ENCODE measurements around the gene AOPEP.

AOPEP gene, protein sequence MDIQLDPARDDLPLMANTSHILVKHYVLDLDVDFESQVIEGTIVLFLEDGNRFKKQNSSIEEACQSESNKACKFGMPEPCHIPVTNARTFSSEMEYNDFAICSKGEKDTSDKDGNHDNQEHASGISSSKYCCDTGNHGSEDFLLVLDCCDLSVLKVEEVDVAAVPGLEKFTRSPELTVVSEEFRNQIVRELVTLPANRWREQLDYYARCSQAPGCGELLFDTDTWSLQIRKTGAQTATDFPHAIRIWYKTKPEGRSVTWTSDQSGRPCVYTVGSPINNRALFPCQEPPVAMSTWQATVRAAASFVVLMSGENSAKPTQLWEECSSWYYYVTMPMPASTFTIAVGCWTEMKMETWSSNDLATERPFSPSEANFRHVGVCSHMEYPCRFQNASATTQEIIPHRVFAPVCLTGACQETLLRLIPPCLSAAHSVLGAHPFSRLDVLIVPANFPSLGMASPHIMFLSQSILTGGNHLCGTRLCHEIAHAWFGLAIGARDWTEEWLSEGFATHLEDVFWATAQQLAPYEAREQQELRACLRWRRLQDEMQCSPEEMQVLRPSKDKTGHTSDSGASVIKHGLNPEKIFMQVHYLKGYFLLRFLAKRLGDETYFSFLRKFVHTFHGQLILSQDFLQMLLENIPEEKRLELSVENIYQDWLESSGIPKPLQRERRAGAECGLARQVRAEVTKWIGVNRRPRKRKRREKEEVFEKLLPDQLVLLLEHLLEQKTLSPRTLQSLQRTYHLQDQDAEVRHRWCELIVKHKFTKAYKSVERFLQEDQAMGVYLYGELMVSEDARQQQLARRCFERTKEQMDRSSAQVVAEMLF

DNA sequence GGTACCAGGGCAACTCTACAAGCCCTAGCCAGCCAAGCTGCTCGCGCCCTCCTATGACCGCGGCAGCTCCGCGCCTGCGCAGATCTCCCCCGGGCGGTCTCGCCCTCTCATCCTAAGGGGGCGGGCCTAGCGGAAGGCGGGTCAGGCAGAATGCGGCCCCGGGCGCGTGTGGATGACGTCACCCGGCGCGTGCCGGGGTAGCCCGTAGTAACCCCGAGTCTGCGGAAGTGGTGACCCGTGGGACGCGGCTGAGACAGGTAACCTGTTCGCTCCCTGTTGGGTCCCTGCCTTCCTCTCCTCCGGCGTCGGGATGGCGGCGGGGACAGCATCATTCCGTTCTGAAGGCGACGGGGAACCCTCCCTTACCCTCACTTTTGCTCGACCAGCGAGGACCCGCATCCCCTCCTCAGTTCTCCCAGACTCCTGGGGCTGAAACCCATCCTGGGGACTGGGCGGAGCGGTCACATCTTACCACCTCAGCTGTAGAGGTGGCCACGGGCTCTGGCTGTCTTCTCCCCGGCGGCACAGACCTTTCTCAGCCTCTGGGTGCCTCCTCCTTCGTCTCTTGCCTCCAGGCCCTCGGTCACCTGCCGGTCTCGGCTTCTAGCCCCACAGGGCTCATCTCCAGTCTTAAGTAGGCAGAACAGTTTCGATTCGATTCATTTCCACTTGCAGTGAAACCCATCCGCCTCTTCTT, at the start of gene AOPEP:
Gene AOPEP (plus strand): TSS at position 205 of the 697 bp plus-strand sequence. CDS start 33,085 bp downstream, outside the sequence.
- peak; percentile 100 for DNase-seq (ENCODE audit: low spot score)

DNA sequence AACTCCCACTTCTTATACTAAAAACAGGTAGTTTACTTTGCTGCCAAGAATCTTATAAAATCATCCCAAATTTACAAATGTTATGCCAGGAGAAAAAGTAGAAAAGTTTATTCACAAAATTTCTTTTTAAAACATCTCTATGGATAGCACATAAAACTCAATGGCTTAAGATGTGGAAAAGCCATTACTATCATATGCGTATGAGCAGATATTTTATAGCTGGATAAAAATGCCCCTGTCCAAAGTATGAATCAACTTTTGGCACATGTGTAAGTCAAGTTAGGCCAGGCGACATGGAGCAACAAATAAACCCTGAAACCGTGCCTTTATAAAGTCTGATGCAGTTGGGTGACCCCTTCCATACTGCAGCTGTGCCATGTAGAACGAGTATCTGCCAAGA, 48.6 kb upstream of the AOPEP start:
- DNase-seq (ENCODE audit: low spot score) = no peak

DNA sequence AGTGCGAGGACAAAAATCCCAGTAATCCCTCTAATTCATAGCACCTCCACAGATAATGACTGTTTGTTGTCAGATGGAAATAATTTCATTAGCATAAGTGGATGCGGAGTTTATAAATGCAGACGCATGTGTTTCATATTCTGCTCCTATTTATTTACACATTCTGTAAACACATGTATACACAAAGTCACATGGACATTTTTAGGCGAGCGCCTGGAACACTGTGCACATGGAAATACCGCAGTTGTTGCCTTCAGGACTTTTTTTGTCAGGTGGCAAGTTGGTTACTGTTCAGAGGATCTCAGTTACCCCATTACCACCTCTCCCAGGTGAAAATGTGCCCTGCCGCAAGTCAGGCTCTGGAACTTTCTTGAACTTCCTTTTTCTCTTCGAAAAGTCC, 46.9 kb upstream of the AOPEP start:
- DNase-seq (ENCODE audit: low spot score) = no peak

DNA sequence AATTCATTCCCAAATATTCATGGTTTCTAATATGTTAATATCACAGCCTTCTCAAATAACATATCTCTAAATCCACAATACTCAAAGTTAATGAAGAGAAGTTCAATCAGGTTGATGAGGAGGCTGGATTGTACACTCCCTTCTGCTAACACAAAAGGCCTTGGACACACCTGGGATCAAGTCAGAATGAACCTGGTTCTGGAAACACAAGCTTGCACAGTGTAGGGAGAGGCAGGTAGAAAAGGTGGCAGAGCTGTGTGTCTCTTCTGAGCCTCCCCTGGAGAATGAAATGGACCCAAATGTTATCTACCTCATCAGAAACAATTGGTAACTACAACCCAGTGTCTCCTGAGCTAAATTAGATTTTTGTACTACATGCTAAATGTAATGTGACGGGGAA, 46.5 kb upstream of the AOPEP start:
- no peak for DNase-seq (ENCODE audit: low spot score)

DNA sequence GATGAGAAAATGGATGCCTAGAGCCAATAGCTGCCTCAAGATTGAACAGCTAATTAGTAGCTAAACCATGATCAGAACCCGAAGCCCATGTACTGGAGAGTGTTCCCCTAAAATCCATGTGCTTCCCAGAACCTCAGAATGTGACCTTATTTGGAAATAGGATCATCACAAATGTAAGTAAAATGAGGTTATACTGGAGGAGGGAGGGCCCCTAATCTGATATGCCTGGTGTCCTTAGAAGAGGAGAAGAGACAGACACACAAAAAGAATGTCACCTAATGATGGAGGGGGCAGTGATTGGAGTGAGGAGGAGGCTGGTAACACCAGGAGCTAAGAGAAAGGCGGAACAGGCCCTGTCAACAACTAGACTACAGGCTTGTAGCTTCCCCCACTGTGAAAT, 45.9 kb upstream of the AOPEP start:
- no peak for DNase-seq (ENCODE audit: low spot score)

DNA sequence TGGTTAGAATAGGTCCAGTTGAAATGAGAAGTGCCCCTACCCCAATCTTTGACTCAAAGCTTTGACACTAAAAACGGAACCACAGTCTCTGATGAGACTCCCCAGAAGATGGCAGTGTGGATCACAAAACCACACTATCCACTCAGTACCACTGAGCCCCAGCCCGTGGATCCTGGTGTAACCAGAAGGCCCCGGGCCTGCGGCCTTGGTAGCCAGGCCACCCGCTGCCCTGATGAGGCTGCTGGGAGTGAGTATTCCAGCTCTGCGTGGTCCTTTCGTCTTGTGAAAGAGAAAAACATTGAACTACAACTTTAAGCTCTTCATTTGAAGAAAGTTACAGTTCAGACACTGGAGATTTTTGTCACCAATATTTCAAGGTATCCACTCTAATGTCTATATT, 45.0 kb upstream of the AOPEP start:
- peak; percentile 90 for DNase-seq (ENCODE audit: low spot score)

DNA sequence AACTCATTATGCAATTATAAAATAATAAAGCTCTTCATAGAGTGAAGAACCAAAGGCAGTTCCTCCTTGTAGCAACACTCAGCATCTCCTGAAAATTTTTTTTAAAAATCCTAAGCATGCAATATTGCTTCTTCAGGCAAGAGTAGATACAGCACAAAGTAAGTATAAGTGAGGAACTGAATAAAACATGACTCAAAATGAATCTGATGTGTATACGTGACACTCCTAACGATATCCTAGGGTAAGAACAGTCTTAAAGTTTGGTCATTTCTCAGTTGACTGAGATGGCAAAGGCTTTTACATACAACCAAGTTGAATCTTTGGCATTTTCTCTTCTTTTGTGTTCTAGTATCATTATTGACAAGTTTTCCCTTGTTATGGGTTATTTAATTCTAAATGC, 41.1 kb upstream of the AOPEP start:
- no peak for DNase-seq (ENCODE audit: low spot score)

DNA sequence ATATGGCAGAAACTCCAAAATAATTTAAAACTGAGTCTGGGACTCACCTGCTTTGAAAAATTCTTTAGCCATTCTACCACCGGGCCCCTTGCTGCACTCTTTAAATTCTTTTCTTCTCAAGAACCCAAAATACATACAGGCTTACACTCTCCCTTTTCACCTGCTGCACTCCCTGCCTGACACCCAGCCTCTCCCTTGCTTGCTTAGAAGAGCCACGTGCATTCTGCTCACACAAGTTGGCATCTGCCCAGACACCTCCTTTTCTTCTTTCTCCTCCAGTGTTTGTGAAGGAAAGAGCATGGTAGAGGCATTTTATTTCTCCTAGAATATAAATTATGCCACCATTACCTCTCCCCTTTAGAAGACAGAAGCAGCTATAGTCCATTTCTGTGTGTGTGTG, 39.0 kb upstream of the AOPEP start:
- DNase-seq (ENCODE audit: low spot score) = no peak

DNA sequence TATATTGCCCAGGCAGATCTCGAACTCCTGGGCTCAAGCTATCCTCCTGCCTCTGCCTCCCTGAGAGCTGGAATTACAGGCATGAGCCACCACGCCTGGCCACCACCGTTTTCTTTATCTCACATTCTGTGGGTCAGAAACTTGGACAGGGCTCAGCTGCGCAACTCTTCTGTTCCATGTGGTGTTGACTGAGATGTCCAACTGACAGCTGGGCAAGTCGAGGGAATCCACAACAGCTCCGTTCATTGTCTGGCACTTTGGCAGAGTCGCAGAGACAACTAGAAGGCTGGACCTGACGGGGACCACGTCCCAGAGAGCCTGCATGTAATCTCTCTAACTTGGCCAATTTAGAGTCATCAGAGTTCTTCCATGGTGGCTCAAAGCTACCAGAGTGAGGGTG, 36.2 kb upstream of the AOPEP start:
- no peak for DNase-seq (ENCODE audit: low spot score)

DNA sequence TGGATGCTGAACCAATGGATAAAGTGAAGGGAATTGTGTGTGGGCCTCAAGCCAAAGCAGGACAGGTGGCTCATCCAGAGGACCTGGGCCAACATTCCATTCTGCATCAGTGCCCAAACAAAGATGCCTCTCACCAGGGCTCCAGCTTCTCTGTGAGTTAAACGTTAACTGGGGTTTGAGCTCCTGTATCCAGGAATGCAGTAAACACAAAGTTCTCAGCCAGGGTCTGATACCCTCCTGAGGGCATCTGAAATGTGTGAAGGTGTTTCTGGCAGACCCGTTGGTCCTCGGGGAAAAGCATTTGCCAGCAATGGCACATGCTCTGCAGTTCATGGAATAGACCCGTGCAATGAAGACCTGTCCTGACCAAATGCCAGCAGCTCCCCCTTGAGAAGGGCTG, 33.9 kb upstream of the AOPEP start:
- no peak for DNase-seq (ENCODE audit: low spot score)

DNA sequence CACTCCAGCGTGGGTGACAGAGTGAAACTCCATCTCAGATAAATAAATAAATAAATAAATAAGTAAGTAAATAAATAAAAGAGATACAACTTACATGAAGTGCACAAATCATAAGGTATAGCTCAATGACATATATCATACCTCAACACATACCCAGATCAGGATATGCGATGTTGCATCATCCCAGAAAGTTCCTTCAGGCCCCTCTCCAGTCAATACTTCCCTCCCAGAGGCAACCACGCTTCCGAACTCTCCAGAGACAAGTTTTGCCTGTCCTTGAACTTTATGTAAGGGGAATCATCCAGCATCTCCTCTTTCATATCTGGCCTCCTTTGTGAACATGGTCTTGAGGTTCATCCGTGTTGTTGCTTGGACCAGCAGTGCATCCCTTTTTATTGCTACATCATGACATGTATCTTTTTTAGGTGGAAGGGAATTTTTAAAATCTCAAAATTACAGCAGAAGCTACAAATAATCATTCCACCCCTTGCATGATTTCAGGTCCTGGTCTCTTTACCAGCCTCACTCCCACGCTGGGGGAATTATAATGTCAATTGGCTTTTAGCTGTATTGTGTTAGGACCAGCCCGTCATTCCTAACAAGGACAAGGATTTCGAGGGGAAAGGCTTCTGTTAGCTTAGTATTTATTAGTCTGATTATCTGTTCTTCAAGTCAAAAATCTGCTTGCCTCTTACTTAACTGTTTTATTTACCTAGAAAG, 32.9 kb upstream of the AOPEP start:
- DNase-seq (ENCODE audit: low spot score) = no peak

DNA sequence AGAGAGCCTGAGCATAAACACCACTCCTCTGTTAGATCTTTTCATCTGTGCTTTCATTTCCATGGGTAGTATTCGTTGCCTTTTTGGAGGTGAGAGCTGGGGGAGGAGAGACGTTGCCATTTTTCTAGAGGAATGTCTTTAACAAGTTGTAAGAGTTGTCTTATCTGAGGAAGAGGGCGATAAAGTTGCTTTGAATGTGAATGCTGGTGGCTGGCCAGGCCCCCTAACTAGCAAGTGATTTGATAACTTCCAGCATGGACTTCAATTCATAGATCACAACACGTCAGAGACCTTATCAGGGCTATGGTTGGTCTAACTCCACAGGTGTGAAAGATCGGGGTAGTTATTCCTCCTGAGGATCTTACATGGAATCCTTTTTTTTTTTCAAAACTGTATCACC, 30.0 kb upstream of the AOPEP start:
- DNase-seq (ENCODE audit: low spot score) = no peak

DNA sequence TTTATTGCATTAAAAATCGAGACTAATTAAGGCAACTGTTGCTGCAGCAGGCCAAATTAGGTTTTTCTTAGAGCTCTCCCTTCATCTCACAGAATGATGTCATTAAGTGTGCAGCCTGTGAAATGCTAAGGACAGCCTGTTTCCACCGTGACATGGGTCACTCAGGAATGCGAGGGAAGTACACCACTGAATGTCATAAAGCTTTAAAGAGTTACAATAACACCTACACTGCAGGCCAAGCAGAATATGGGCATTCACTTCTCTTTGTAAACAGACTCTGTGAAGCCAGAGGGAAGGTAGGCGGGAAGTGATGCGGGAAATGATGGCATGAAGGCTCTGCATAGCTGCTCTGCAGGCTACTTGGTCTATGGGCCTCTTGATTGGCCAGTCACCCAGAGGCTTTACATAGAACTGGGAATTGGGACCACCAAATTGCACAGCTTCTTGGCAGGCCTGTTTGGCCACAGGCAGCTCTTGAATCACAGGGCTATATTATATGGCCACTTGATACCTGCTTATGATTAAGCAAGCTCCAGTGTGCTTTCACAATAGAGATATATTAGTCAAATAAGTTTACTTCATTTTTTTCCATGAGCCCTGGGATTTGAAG, 28.4 kb upstream of the AOPEP start:
- DNase-seq (ENCODE audit: low spot score) = peak; percentile 14

DNA sequence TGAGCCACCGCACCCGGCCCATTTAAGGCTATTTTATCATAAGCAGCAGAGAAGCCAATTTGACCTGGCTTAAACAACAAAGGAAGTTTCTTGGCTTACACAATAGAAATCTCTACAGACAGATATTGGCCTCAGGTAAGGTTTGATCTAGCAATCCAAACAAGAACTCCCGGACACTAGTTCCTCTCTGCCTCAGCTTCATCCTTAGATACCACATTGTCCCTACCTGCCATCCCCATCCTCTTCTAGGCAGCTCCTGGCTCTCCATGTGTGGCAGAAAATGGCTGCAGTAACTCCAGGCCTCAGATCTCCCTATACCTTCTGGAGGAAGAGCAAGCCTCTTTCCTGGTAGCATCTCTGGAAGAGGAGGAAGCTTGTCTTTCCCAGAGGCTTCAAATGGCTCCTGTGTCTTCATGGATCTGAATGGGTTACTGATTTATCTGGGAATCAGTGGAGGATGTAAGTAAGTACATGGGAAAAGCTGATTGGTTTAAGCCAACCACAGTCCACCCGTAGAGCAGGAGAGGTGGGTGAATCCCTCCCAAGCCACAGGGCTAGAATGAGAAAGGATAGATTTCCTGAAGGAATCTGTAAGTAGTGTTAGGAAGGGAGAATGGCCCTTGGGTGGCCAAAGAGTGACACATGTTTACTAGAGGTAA, 26.7 kb upstream of the AOPEP start:
- DNase-seq (ENCODE audit: low spot score) = no peak

DNA sequence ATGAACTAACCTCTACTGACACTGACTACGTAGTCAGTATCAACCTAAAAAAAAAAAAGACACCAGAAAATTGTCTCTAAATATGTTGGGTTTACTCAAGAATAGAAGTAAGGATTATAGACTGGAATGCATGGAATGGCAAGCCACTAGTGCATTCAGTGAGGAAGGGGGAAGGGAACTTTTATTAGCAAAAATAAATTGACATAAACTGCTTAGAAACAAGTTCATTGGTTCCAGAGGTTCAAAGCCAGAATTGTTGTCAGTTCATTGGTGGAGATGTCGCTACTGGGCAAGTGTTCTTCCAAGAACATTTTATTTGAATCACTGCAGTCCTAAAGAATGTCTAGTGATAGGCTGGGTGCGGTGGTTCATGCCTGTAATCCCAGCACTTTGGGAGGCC, 26.1 kb upstream of the AOPEP start:
- DNase-seq (ENCODE audit: low spot score) = no peak

DNA sequence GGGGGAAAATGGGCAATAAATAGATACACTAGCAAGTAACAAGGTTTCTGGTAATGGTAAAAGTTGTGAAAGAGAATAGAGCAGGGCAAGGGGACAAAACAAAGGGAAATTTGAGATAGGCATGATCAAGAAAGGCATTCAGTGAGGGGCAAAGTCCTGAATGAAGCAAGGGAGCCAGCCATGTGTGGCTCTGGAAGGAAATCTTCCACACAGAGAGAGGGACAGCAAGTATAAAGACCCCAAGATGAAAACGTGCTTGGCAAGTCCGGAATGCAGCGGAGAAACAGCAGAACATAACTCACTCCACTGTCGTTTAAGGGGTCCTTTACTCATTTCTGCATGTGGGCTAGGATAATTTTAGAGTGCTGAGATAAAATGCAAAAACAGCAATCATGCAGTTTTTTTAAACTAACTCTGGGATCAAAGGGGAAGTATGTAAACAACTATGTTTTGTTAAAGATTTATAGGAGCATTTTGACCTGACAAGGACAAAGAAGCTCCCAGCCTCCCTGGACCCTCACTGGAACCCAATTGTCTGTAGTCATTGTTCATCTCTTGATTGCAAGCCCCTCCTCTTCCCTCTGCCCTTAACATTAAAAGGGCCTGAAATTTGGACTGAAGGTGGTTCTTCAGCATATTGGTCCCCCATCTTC, 22.9 kb upstream of the AOPEP start:
- DNase-seq (ENCODE audit: low spot score) = no peak

DNA sequence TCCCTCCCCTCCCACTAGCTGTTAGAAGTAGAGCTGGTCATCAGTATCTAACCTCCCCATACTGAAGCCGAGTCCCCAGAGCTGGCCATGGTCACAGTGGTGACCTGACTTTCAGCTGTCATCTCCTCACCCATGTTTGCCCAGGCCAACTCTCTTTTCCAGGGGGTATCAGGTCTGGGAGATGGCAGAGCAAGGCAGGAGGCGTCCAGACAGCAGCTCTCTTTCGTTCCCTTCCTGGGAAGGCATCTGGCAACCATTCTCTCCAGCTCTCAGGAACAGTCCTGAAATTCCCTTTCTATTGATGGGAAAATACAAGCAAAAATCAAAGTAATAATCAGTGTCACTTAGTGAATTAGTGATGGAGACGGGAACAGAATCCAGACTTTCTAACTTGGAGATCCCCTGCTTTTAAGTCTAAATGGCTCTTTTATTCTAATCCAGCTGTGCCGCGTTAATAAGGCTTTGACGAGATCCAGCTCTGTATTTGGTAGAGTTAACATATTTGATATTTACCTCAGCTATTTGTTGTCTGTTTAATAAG, 21.3 kb upstream of the AOPEP start:
- DNase-seq (ENCODE audit: low spot score) = no peak

DNA sequence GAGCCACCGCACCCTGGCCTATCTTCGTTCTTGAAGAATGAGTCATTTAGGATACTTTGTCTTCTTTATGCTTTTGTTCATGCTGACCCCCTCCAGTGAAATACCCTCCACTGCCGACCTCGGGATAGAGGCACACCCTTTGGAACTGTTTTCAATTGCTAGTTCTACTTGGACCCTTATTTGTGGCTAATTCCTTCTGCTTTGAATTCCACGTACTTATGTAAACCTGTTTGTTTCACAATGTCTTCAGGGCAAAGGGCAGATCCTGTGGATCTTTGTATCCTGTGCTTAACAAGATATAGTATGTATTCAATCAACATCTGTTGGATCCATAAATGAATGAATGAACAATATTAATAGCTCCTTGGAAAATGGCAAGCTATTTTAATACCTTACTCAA, 19.6 kb upstream of the AOPEP start:
- no peak for DNase-seq (ENCODE audit: low spot score)

DNA sequence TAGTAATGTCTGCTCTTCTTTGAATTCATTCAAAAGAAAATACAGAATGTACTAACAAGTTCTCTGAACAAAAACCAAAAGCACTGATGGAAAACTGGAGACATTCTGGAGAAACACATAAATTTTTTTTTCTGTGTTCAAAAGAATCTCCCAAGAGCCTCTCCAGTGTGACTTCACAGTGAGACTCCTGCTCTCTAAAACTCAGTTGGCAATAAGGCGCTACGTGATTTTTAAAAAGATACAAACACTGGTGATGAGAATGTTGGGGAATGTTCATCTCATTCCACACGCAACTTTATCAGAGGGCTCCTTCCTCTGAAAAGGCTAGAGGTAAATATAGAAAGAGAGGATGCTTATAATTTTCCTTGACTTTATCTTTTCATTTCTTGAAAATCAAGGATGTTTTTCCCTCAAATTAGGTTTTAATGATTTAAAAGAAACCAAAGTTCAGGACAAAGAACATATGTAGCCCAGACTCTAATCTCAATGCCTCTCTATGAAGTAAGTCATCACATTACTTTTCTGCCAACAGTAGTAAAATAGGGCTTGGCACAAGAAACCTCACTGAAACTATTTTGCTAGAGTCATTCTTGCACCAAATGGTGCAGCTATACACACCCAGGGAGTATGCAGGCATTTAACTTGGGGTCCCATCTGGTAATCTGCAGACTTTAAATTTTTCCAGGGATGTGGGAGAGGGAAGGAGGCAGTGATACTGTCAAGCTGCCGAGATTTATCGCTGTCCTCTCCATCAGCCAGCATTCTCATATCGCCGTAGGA, 12.9 kb upstream of the AOPEP start:
- DNase-seq (ENCODE audit: low spot score) = peak; percentile 56

DNA sequence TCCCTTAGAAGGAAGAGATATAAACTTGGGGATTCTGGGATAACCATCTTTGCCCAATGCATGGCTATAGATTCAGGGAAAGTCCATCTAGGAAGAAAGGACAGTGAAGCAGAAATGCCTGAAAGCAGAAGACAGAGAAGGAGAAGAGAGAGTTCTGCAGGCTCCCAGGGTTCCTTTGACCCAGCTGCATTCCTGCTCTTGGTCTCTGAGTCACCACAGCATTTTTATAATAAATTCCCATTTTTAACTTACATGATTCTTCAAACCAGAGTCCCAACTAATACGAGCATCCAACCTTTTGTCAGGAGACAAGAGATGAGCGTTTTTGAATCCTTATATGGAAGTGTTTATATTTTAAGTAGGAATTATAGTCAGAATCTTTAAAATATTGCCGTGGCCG, 12.0 kb upstream of the AOPEP start:
- DNase-seq (ENCODE audit: low spot score) = peak; percentile 28
